ENCODE measurements around the gene CARD18.
"Not testable (repeated sequence)": the region's sequence is repeated elsewhere in the genome, so short reads cannot be mapped to it uniquely, and the experiment has no call there.

CARD18 gene

DNA sequence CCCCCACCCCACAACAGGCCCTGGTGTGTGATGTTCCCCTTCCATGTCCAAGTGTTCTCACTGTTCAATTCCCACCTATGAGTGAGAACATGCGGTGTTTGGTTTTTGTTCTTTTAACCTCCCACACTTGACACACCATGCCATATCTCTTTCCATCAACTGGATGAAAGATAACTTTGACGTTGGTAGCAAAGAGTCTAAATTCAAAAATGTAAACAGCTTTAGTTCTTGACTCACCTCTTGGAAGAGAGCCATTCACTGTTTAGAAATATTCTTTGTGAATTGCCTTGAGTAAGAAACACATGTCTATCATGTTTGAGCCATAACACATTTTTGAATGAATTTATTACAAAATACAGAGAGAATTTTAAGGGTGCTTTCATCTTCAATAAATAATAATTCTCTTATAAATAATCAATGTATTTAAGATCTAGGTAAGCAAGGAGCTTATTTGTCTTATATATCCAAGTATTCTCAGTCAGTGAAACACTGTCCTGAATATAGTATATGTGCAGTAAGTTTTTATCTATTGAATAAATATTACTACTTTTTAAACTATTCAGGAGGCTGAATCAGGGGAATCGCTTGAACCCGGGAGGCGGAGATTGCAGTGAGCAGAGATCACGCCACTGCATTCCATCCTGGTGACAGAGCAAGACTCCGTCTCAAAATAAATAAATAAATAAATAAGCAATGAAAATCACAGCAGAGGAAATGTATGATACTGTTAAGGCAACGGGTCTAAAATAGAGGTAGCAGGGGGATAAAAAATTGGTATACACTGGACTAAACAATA lies 6.7 kb downstream of the CARD18 start:
- DNase-seq (ENCODE audit: low read depth): peak; percentile 96

DNA sequence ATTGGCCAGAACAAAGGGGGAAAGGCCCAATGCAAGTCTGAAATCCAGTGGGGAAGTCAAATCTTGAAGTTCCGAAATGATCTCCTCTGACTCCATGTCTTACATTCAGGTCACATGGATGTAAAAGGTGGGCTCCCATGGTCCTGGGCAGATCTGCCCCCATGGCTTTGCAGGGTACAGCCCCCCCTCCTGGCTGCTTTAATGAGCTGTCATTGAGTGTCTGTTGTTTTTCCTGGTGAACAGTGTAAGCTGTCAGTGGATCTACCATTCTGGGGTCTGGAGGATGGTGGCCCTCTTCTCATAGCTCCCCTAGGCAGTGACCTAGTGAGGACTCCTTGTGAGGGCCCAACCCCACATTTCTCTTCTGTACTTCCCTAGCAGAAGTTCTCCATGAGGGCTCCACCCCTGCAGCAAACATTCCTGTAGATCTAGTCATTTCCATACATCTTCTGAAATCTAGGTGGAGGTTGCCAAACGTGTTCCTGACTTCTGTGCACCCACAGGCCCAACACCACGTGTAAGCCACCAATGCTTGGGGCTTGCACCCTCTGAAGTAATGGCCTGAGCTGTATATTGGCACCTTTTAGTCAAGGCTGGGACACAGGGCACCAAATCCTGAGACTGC lies 9.3 kb downstream of the CARD18 start:
- DNase-seq (ENCODE audit: low read depth): no peak

DNA sequence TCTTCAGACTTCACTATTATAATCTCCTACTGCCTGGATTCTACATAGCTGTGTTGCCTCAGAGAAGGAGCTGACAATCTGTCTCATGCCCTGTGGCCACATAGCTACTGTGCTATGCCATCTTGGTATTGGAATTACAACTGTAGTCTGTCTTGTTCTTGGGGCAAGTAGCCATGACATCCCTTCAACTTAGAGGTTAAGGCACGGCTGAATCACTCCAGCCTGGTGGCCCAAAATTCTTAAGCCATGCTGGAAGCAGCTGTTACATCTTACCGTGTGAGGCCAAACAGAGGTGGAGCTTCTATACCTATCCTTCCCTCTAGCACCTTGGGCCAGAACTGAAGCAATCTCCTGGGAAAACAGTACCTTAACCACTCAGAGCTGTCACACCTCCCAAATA lies 14.8 kb downstream of the CARD18 start:
- DNase-seq (ENCODE audit: low read depth): peak; percentile 15

DNA sequence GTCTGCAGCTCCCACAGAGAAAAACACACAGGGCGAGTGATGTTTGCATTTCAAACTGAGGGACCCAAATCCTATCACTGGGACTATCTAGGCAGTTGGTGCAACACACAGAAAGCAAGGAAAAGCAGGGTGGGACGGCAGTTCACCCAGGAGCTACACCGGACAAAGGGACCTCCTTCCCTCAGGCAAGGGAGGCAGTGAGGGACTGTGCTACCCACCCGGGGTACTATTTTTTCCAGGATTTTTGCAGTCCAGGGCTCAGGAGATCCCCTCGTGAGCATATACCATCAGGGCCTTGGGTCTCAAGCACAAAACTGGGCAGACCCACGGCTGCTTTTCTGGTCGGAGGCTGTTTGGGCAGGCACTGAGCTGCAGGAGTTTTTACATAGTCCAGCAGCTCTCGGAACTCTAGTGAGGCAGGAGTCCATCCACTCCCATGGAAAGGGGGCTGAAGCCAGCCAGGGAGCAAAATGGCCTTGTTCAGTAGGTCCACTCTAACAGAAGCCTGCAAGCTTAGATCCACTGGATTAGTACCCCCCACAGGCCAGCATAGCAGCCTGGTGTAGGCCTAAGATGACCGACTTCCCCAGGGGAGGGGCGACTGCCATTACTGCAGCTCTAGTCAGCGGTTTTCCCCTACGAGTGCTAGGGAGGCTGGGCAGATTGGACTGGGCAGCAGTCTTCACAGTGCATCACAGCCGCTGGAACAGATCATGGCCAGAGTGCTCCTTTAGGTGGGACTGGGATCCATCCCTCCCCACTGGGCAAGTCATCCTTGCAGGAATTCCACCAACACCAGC lies 28.2 kb downstream of the CARD18 start:
- no peak for DNase-seq (ENCODE audit: low read depth)

DNA sequence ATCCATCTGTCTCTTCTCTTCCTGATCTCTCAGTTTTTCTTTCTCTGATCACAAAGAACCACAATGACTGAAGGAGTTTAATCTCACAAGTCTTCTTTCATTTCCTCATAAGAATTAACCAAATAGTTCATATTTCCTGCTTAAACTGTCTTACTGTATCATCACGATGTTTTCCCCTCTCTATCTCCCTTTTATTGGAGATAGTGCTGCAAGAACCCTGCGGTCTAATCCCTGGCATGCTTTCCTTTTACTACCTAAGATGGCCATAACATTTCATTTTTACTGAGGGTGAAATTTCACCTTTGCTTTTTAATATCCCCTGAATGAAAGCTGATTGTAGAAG lies 28.9 kb downstream of the CARD18 start:
- DNase-seq (ENCODE audit: low read depth): peak; percentile 15

DNA sequence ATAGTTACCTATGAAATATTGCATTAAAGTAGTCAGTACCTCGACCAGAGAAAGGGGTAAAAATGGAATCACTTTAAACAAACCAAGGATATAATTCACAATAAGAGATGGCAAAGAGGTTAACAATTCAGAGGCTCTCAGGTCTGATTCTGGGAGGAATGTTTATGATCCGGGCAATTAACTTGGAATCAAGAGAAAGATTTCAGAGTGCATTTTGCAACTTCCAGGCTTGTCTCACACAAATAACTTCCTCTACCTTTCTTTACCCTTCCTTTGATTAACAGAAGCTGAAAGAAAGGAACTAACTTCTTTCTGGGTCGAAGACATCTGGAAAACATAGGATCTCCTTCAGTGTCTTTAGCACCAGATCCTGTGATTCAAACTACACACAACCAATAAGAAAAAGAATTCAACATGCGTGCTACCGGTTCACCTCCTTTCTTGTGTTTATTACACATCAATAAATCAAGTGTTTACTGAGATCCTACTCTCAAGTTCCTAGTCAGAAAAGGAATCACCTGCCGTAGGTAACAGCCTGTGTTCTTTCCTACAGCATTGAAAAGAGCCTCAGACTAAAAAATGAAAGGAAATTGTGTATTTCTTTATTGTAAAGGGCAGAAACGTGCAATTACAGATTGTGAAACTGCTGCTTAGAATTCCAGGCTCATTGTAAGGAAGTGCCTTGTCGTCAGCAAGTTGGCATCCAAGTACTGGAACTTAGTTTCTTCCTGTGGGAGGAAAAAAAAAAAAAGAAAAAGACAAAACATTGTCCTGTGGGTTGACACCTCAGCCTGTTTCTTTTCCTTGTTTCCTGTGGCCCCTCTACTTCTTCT lies 29.5 kb downstream of the CARD18 start:
- peak; percentile 39 for DNase-seq (ENCODE audit: low read depth)

DNA sequence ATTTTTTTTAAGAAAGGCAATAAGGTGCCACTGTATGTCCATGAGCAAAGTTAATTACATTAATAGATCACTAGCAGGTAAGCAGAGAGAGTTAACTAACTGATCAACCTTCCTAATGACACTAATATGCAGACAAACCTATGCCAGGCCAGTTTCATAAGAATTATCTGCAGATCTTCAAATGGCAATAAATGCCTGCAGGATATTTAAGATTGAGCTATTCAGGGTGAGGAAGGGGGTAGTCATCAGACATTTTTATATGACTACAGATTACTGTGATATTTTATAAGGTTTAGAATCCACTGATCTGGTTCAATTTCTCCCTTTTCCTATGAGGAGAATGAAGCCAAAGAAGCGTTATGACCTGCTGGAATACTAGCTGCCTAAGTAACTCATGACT lies 30.2 kb downstream of the CARD18 start:
- no peak for DNase-seq (ENCODE audit: low read depth)

DNA sequence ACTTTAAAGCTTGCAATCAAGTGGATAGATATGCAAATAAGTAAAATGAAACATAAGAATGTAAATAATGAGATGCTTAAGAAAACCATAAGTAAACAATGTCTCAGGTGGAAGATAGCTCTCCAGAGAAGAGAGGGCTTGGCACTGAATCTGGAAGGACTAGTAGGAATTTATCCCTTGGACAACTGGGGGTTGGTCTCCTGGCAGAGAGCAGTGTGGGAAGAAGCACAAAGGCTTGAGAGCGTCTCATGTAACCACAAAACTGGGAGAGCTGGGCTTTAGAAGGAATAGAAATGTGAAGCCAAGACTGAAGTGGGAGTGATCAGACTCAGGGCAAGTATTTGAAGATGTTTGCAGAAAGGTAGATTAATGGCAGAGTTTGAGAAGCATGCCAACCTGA lies 31.3 kb downstream of the CARD18 start:
- no peak for DNase-seq (ENCODE audit: low read depth)

DNA sequence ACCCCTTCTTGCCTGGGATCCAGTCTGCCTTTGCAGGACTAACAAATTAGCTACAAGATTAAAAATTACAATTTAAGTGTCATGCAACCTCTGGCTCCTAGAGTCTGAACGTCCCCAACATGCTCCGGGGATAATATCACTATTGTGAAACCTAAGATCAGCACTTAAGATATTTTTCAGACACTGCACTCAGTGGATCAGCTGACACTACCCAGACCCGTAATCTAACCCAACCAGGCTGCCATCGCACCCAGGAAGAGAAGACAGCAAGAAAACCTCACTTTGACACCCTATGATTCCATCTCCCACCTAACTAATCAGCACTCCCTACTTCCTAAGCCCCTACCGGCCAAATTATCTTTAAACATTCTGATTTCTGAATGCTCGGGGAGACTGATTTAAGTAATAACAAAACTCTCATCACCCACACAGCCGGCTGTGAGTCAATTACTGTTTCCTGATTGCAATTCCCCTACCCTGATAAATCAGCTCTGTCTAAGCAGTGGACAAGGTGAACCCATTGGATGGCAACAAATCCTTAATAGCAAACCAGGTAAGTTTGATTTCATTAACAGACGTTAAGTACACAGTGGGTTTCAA lies 32.2 kb downstream of the CARD18 start:
- DNase-seq (ENCODE audit: low read depth): not testable (repeated sequence)

DNA sequence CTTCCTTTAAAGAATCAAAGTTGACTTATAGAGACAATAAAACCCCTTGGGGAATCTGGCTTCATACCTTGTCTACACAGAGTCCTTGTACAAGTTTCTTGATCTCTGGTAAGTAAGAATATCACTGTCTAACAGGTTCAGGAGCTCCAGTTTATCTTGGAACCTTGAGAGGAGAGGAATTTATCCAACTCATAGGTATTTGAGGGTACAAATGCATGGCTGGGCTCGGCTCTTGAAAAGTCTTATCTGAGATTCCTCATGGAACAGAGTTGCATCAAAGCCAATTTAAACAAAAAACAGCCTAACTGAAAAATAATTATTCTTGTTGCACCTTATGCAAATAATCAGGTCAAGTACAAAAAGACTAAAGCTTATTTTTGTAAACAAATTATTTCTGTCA lies 33.4 kb downstream of the CARD18 start:
- no peak for DNase-seq (ENCODE audit: low read depth)

DNA sequence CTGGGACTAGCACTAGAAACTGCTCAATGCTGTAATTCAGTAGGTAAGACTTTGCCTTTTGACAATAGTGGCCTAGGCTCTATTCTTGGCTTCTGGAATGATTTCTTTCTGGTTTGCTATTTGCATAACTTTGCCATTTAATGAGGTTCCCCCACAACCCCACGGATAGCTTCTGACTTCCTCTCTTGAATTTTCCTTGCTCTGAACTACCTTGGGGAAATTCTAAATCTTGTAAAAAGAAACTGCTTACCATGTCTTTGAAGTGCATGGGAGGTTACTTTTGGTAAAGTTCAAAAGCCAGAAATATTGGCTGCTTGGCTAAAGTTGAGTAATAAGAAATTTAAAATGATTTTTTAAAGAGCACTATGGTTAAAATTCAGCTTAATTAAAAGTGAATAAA lies 35.3 kb downstream of the CARD18 start:
- no peak for DNase-seq (ENCODE audit: low read depth)

DNA sequence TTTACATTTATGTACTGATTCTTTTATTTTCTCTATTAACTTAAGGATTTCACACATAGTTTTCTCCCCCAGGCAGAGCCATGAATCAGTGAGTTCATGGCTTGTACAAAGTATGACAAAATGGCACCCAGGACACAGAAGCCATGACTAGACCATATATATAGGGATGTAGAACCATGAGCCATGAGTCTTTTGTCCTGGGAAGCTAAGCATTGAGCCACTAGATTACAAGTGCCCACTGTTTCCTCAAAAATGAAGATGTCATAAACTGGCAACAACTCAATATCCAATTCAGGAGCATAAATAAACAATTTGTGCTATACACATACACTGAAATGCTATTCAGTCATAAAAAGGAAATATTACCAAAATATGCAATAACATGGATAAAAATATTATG lies 36.2 kb downstream of the CARD18 start:
- DNase-seq (ENCODE audit: low read depth): no peak

DNA sequence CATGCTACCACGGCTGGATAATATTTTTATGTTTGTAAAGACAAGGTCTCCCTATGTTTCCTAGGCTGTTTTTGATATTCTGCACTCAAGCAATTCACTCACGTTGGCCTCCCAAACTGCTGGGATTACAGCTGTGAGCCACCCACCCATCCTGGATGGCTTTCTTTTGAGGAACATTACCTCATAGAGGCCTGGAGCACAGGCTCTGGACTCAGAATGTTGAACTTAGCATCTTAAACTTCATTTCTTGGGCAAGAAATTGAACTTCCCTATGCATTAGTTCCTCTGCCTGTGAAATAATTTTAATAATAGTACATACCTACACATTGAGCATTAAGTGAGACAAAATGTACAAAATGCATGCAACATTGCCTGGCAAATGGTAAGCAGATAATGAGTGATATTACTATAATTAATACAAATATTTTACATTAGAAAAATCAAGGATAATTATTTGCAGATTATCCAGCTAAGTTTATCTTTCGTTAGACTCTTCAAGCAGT lies 37.4 kb downstream of the CARD18 start:
- not testable (repeated sequence) for DNase-seq (ENCODE audit: low read depth)

DNA sequence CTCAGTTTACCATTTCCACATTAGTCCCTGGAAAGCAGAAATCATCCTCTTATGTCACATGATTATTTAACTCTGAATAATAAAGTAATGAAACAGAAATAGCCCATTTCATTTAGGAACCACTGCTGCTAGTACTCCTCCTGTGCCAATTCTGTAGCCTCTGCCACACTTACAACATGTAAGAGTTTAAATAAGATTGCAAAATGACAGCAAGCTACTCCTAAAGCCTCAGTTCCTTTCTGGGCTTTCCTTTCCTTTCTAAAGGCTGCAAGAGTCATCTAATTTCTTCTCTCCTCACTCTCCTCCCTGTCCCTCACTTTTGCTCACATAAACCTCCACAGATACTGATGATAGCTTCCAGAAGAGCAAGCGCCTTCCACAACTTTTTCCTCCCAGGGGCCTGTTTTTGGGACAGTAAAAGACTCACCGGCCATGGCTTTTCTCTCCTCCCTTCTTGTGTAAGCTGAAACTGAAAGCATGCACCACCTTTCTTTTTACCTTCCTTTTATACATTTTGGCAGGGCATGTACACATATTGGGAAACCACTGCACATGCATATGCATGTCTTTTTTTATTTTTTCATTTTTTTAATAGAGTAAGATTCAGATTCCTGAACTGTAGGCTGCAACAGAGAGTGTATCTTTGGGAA lies 38.5 kb downstream of the CARD18 start:
- DNase-seq (ENCODE audit: low read depth): no peak

DNA sequence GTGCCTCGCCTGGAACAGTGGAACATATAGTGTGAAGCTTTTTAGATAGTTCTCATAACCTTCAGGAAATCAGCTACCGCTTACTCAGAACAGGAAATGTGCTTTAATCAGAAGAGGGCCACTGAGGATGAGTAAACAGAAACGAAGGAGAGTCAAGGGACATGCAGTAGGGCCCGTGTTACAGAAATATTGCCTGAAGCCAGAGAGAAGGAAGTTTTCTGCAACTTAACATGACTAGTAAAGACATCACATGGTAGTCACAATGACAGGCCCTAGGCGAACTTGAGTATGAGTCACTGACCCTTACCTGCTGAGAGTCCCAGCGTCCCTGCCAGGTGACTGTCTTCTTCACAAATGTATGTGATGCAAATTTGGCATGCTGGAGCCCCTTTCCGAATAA lies 39.4 kb downstream of the CARD18 start:
- DNase-seq (ENCODE audit: low read depth): no peak

DNA sequence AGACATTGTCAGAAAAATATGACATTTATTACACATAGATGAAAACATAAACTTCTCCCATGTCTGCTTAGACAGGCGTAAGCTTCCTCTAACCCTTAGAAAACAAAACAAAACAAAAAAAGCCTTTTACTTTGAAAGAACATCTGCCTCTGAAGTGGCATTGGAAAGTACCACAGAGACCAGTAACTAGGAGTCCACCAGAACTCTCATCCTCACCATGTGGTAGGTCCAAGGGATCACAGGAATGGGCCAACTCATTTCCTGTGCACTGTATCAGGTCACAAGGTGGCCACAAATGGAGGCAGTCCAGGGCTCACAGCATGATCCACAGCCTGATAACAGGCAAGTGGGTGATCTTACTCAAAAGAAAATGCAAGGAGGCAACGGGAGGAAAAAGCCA lies 40.0 kb downstream of the CARD18 start:
- not testable (repeated sequence) for DNase-seq (ENCODE audit: low read depth)

DNA sequence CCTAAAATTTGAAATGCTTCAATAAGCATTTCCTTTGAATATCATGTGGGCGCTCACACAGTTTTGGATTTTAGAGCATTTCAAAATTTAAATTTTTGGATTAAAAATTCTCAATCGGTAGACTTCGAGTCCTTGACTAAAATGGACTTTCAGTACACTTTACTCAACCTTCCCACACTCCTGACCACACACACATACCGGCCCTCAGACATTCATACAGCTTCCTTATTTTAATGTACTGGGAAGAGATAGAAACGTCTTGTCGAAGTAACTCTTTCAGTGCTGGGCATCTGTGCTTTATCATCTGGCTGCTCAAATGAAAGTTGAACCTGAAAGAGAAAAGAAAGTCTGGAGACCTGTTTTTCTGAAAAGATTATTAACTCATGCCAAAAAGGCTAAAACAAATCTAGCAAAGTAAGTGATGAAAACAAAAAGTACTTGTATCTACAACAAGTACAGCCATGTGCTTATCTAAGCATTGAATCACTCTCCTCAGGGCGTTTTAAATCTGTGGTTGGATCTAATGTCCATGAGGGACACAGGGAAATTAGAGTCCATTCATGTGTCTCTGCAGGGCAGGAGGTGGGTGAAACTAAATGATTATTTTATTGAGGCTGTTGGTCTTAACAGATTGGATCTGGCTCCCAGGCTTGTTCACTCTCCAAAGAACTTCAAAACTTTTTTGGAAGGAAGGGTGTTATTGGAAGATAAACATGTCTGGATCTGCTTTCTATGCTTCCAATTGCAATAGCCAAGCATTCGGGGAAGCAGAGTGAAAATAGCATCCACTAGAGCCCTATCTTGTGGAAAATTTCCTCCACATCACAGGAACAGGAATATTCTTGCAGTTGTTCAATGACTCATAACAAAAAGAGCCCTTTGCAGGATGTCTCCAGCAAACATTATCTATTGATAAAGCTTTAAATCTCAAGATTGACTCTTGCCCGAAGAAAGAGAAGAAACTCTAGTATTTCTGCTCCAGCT lies 47.0 kb downstream of the CARD18 start:
- peak; percentile 56 for DNase-seq (ENCODE audit: low read depth)
